Measurements from ENCODE around the gene BCAS3. TPM values are rescaled to one million over a fixed set of nuclear protein-coding genes. Genes with fewer than 3 reads are reported as not detected.

BCAS3 gene
- total RNA-seq, 4 donors from 2014 or later, result 21.7 to 42.2 (median 23.0) TPM

GRCh38 chr17:61155590-61156237, 478.1 kb downstream of the BCAS3 start:
- TF ChIP-seq CTCF (IDR thresholded peaks at IDR 0.05; ENCODE audit: low read depth), result no peak

- no peak for TF ChIP-seq CTCF (IDR thresholded peaks at IDR 0.05; ENCODE audit: low read depth)
These were observed 479.7 kb downstream of the BCAS3 start for GRCh38 chr17:61157246-61157886.

GRCh38 chr17:61158376-61158775, 480.7 kb downstream of the BCAS3 start:
- no peak for TF ChIP-seq CTCF (IDR thresholded peaks at IDR 0.05; ENCODE audit: low read depth)

- no peak for TF ChIP-seq CTCF (IDR thresholded peaks at IDR 0.05; ENCODE audit: low read depth)
These were observed 481.7 kb downstream of the BCAS3 start for GRCh38 chr17:61159221-61159814.

- TF ChIP-seq CTCF (IDR thresholded peaks at IDR 0.05; ENCODE audit: low read depth), result no peak
These were observed 482.6 kb downstream of the BCAS3 start for GRCh38 chr17:61160204-61160603.

GRCh38 chr17:61160789-61161445, 483.3 kb downstream of the BCAS3 start:
- TF ChIP-seq CTCF (IDR thresholded peaks at IDR 0.05; ENCODE audit: low read depth), result no peak

- TF ChIP-seq CTCF (IDR thresholded peaks at IDR 0.05; ENCODE audit: low read depth), result no peak
These were observed 484.0 kb downstream of the BCAS3 start for GRCh38 chr17:61161615-61162134.
